ENCODE results near the gene TSEN15.

The TSEN15 gene

DNA sequence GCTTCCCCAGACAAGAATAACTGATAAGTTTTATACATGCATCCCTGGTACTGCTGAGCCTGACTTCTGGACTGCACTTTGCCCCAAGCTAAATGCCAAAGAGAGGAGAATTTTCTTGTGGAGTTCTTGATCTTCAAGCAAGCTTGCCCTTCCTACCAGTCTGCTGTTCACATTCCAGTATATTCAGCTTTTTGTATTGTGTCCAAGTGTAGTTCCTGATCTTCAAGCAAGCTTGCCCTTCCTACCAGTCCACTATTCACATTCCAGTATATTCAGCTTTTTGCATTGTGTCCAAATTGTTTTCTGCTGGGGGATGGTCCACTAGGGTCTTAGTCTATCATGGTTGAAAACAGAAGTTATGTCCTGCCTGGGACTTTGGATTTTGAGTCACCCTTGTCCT is 894 bp upstream of the TSEN15 start:
- peak overlapping the region; percentile 81 for H3K4me3 ChIP-seq (ENCODE audit: low read length)
- H3K4me1 ChIP-seq (ENCODE audit: low read length): peaks cover 26% of the 10 kb centered on the region
- peak overlapping the region; percentile 87 for H3K27ac ChIP-seq (ENCODE audit: low read length)
- no peak for DNase-seq
- no peak for TF ChIP-seq CTCF (IDR thresholded peaks at IDR 0.05; ENCODE audit: low read length)
- no peak for TF ChIP-seq EZH2 (optimal IDR thresholded peaks at IDR 0.05; ENCODE audit: low read depth, low read length)
- TF ChIP-seq EZH2phosphoT487 (IDR thresholded peaks at IDR 0.05; ENCODE audit: low read length): no peak
- H3F3A ChIP-seq (ENCODE audit: insufficient read depth, low read length): peaks cover 22% of the 10 kb centered on the region
- peak overlapping the region; percentile 86 for H3K9ac ChIP-seq (ENCODE audit: low read length)
- H3K9me3 ChIP-seq (replicated peaks; ENCODE audit: insufficient read depth, low read length): no peaks in the 10 kb centered on the region
- no peaks in the 10 kb centered on the region for H3K36me3 ChIP-seq (replicated peaks; ENCODE audit: insufficient read depth, low read length)
- H2AFZ ChIP-seq (ENCODE audit: low read length): peak overlapping the region; percentile 87
- H3K9me2 ChIP-seq (replicated peaks; ENCODE audit: insufficient read depth, low read length): no peaks in the 10 kb centered on the region
- H3K79me2 ChIP-seq (ENCODE audit: low read length): peaks cover 38% of the 10 kb centered on the region
- peak overlapping the region; percentile 81 for H3K4me2 ChIP-seq (ENCODE audit: low read depth, low read length)
- no peaks in the 10 kb centered on the region for H3K27me3 ChIP-seq (replicated peaks; ENCODE audit: insufficient read depth, low read length)
- H4K20me1 ChIP-seq (ENCODE audit: insufficient read depth, low read length): no peaks in the 10 kb centered on the region

- TF ChIP-seq EZH2 (optimal IDR thresholded peaks at IDR 0.05; ENCODE audit: low read depth, low read length) (no peak), CTCF (IDR thresholded peaks at IDR 0.05; ENCODE audit: low read length) (no peak), EZH2phosphoT487 (IDR thresholded peaks at IDR 0.05; ENCODE audit: low read length) (no peak)
- DNase-seq: no peak
Measured at GRCh38 chr1:184051138-184051484, 419 bp upstream of the TSEN15 start.

GRCh38 chr1:184052194-184052559 is 647 bp downstream of the TSEN15 start:
- H3K36me3 ChIP-seq (replicated peaks; ENCODE audit: insufficient read depth, low read length): peaks cover 5% of the 10 kb centered on the region
- peak overlapping the region; percentile 81 for H3K4me3 ChIP-seq (ENCODE audit: low read length)
- H3K27me3 ChIP-seq (replicated peaks; ENCODE audit: insufficient read depth, low read length): no peaks in the 10 kb centered on the region
- peak overlapping the region; percentile 76 for H2AFZ ChIP-seq (ENCODE audit: low read length)
- no peak for DNase-seq
- no peaks in the 10 kb centered on the region for H4K20me1 ChIP-seq (ENCODE audit: insufficient read depth, low read length)
- H3K9me3 ChIP-seq (replicated peaks; ENCODE audit: insufficient read depth, low read length): no peaks in the 10 kb centered on the region
- H3F3A ChIP-seq (ENCODE audit: insufficient read depth, low read length): peaks cover 22% of the 10 kb centered on the region
- peak overlapping the region; percentile 77 for H3K4me2 ChIP-seq (ENCODE audit: low read depth, low read length)
- no peaks in the 10 kb centered on the region for H3K9me2 ChIP-seq (replicated peaks; ENCODE audit: insufficient read depth, low read length)
- H3K27ac ChIP-seq (ENCODE audit: low read length): peak overlapping the region; percentile 87
- H3K9ac ChIP-seq (ENCODE audit: low read length): peak overlapping the region; percentile 86
- peaks cover 49% of the 10 kb centered on the region for H3K79me2 ChIP-seq (ENCODE audit: low read length)
- TF ChIP-seq EZH2phosphoT487 (IDR thresholded peaks at IDR 0.05; ENCODE audit: low read length) (no peak), CTCF (IDR thresholded peaks at IDR 0.05; ENCODE audit: low read length) (no peak), EZH2 (optimal IDR thresholded peaks at IDR 0.05; ENCODE audit: low read depth, low read length) (no peak)
- H3K4me1 ChIP-seq (ENCODE audit: low read length): peaks cover 30% of the 10 kb centered on the region

More at GRCh38 chr1:184051138-184051484, 419 bp upstream of the TSEN15 start:
- H3K36me3 ChIP-seq (replicated peaks; ENCODE audit: insufficient read depth, low read length): no peaks in the 10 kb centered on the region
- peaks cover 22% of the 10 kb centered on the region for H3F3A ChIP-seq (ENCODE audit: insufficient read depth, low read length)
- peak overlapping the region; percentile 86 for H3K9ac ChIP-seq (ENCODE audit: low read length)
- H3K27ac ChIP-seq (ENCODE audit: low read length): peak overlapping the region; percentile 87
- H2AFZ ChIP-seq (ENCODE audit: low read length): peak overlapping the region; percentile 87
- H3K9me2 ChIP-seq (replicated peaks; ENCODE audit: insufficient read depth, low read length): no peaks in the 10 kb centered on the region
- H4K20me1 ChIP-seq (ENCODE audit: insufficient read depth, low read length): no peaks in the 10 kb centered on the region
- H3K4me2 ChIP-seq (ENCODE audit: low read depth, low read length): peak overlapping the region; percentile 81
- H3K27me3 ChIP-seq (replicated peaks; ENCODE audit: insufficient read depth, low read length): no peaks in the 10 kb centered on the region
- H3K4me3 ChIP-seq (ENCODE audit: low read length): peak overlapping the region; percentile 81
- peaks cover 41% of the 10 kb centered on the region for H3K79me2 ChIP-seq (ENCODE audit: low read length)
- peaks cover 26% of the 10 kb centered on the region for H3K4me1 ChIP-seq (ENCODE audit: low read length)
- no peaks in the 10 kb centered on the region for H3K9me3 ChIP-seq (replicated peaks; ENCODE audit: insufficient read depth, low read length)

Data from MM.1S (cell line).